Suprapubic skin (tissue), 2 donors: ENCODE data around the gene IMMP2L.

Experiments used
- EP300 ChIP-seq: sonication (generic); formaldehyde crosslinking; IDR thresholded peaks from one replicate; pipeline ENCODE4 v1.6.1; 2017; ENCODE audit warnings: antibody characterized with exemption
- POLR2A ChIP-seq, 2 donors: fragments of 450-650 bp; IDR thresholded peaks; one replicate each; pipeline ENCODE4 v1.6.1; 2017; ENCODE audit warnings: antibody characterized with exemption in 2 of 2, mild to moderate bottlenecking in 2 of 2, moderate library complexity in 2 of 2

GRCh38 chr7:110854651-110855050 lies 707.6 kb downstream of the IMMP2L start:
- no peak for TF ChIP-seq EP300
- TF ChIP-seq POLR2A (IDR thresholded peaks at IDR 0.05): no peak
